Esophagus squamous epithelium (tissue), 5 donors: ENCODE data around the gene TANGO2. TPM values are rescaled to one million over a fixed set of nuclear protein-coding genes. Genes with fewer than 3 reads are reported as not detected.

Source experiments
- DNase-seq: peaks from one replicate; lab custom pipeline; 2025; lab: John Stamatoyannopoulos, UW
- H3K27ac ChIP-seq, 4 donors: fragments of 200-600 bp; sonication (generic); one replicate each; pipeline ENCODE4 v1.5.1; 2016 to 2019; ENCODE audit warnings: mild to moderate bottlenecking in 1 of 4
- H3K27me3 ChIP-seq, 4 donors: fragments of 200-600 bp; sonication (generic); 1 replicate in 3 of 4; 2 replicates in 1 of 4; pipeline versions ENCODE4 v1.5.1 to v1.6.0; 2017 to 2021; ENCODE audit warnings: antibody characterized with exemption in 1 of 4
- H3K36me3 ChIP-seq, 3 donors: fragments of 200-600 bp; sonication (generic); one replicate each; pipeline ENCODE4 v1.5.1; 2016 to 2019
- H3K4me1 ChIP-seq, 3 donors: fragments of 200-600 bp; sonication (generic); one replicate each; pipeline ENCODE4 v1.5.1; 2017 to 2019
- H3K4me3 ChIP-seq, 4 donors: fragments of 200-600 bp; sonication (generic); 1 replicate in 3 of 4; 2 replicates in 1 of 4; pipeline ENCODE4 v1.5.1; 2016 to 2019; ENCODE audit warnings: mild to moderate bottlenecking in 2 of 4, moderate library complexity in 1 of 4
- H3K9me3 ChIP-seq, 3 donors: fragments of 200-600 bp; sonication (generic); one replicate each; pipeline ENCODE4 v1.5.1; 2016 to 2019
- POLR2A ChIP-seq, 4 donors: fragments of 450-650 bp; IDR thresholded peaks; one replicate each; pipeline ENCODE4 v1.6.1; 2017; ENCODE audit warnings: antibody characterized with exemption in 4 of 4, mild to moderate bottlenecking in 4 of 4, moderate library complexity in 3 of 4
- WGBS, 2 donors: methylation state at CpG; one replicate each; pipeline ENCODE4 v1.1.5; 2018; 5-methylcytosine and 5-hydroxymethylcytosine counted together
- intact Hi-C: fragments of 100-400 bp; cut with DNase I; formaldehyde crosslinking; loops from one replicate; pipeline ENCODE4 v1.15.0; 2022
- total RNA-seq, 4 donors: library from RNA; depleted of rRNA; stranded (reverse); fragments of >200 nt; gene quantifications; one replicate each; pipeline ENCODE4 v1.1.0, GENCODE V29; 2016
- TF ChIP-seq, protein P1 (sequence below), 6 experiments: fragments of 450-650 bp in 4 of 6; fragments of 200-600 bp in 2 of 6; sonication (generic) in 2 of 6; IDR thresholded peaks; one replicate each; pipeline ENCODE4 v1.5.1; 2016 to 2019; ENCODE audit warnings: antibody characterized with exemption in 6 of 6, mild to moderate bottlenecking in 4 of 6, moderate library complexity in 4 of 6
- donor health status: DM: yes; HTN: yes; CAD: no.

TANGO2 gene
- total RNA-seq, 4 donors from 2014 or later: 14.0 to 28.2 (median 17.6) TPM

DNA sequence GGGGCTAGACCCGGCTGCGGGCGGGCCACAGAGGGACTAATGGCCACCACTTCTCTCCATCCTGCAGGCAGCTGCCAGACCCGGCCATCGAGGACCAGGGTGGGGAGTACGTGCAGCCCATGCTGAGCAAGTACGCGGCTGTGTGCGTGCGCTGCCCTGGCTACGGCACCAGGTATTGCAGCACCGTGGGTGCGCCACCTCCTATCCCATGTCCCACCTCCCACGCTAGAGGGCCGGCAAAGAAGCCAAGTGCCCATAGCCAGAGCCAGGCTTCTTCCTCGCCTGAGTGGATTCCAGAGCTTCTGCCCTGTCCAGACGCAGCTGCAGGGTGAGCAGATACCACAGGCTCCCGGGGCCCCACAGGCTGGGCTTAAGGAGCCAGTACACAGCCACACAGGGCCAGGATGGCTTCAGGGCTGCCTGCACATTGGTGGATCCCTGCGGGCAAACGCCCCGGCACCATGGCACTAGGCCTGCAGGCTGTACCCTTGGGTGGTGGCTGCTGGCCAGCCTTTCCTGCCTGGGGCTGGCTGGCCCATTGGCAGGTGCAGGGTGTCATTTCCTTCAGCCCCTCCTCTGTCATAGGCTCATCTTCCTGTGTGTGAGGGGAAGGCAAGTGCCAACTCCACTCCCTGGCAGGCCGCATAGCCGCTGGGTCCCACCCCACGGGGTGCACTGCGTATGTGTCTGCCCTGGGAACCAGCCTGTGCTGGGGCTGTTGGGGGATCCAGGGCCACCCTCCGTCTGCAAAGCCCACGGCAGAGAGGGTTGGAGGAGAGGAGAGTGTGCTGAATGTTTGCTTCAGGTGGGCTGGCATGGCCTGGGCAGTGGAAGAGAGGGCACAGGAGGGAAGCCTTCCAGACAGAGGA is 42.6 kb downstream of the TANGO2 start:
- WGBS, 2 donors: 45 to 73% methylated on average over 4 to 6 of the region's 27 CpGs

DNA sequence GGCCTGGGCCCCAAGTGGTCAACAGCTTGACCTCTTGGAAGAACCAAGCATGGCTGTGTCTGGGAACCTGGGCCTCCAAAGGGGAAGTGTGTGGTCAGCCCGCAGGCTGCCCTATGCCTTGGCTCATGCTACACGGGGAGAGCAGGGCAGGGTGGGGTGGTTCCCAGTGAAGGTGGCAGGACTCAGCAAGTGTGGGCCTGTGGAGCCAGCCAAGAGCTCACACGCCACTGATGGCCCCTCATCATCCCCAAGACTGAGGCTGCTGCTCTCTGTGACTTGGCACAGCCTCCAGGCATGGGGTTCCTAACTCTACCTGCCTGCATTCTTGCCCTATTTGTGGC is 43.2 kb downstream of the TANGO2 start:
- Histone ChIP-seq H3K36me3 (peaks cover 7 to 53% (median 18%) of the 10 kb centered on the region in 3 donors), H3K4me3 (no peak overlapping the region), H3K4me1 (peaks cover 17 to 38% (median 30%) of the 10 kb centered on the region in 3 donors), H3K27me3 (no peaks in the 10 kb centered on the region), H3K9me3 (no peaks in the 10 kb centered on the region), H3K27ac (peak overlapping the region in 2 of 4 donors; percentile 60 to 83)
- no peak for DNase-seq
- WGBS, 2 donors: 60% methylated on average over 1 of the region's 3 CpGs; no CpG with 5 or more reads in 1 of the 2 donors
- no peak for TF ChIP-seq POLR2A (IDR thresholded peaks at IDR 0.05)
- TF ChIP-seq, protein P1, sequence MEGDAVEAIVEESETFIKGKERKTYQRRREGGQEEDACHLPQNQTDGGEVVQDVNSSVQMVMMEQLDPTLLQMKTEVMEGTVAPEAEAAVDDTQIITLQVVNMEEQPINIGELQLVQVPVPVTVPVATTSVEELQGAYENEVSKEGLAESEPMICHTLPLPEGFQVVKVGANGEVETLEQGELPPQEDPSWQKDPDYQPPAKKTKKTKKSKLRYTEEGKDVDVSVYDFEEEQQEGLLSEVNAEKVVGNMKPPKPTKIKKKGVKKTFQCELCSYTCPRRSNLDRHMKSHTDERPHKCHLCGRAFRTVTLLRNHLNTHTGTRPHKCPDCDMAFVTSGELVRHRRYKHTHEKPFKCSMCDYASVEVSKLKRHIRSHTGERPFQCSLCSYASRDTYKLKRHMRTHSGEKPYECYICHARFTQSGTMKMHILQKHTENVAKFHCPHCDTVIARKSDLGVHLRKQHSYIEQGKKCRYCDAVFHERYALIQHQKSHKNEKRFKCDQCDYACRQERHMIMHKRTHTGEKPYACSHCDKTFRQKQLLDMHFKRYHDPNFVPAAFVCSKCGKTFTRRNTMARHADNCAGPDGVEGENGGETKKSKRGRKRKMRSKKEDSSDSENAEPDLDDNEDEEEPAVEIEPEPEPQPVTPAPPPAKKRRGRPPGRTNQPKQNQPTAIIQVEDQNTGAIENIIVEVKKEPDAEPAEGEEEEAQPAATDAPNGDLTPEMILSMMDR (IDR thresholded peaks at IDR 0.05): no peak
- intact Hi-C loops: no loop called here

More for the DNA sequence above, 42.6 kb downstream of the TANGO2 start:
- no peak for TF ChIP-seq POLR2A (IDR thresholded peaks at IDR 0.05)
- TF ChIP-seq, protein P1 (IDR thresholded peaks at IDR 0.05): peak in 5 of 6 experiments; percentile 26 to 72 (median 48)
- intact Hi-C loops: no loop called here
- Histone ChIP-seq H3K27me3 (no peaks in the 10 kb centered on the region), H3K9me3 (no peaks in the 10 kb centered on the region), H3K27ac (peak overlapping the region; percentile 26 to 83 (median 70)), H3K4me1 (peaks cover 17 to 38% (median 30%) of the 10 kb centered on the region in 3 donors), H3K4me3 (no peak overlapping the region), H3K36me3 (peaks cover 7 to 53% (median 18%) of the 10 kb centered on the region in 3 donors)
- DNase-seq: no peak

DNA sequence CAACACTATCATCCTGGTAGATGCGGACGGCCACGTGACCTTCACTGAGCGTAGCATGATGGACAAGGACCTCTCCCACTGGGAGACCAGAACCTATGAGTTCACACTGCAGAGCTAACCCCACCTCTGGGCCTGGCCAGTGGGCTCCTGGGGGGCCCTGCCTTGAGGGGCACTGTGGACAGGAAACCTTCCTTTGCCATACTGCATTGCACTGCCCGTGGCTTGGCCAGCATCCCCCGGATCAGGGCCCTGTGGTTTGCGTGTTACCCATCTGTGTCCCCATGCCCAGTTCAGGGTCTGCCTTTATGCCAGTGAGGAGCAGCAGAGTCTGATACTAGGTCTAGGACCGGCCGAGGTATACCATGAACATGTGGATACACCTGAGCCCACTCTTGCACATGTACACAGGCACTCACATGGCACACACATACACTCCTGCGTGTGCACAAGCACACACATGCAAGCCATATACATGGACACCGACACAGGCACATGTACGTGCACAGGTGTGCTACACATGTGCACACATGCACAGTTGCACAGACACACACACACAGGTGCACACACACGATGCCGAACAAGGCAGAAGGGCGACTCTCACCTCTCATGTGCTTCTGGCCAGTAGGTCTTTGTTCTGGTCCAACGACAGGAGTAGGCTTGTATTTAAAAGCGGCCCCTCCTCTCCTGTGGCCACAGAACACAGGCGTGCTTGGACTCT is 43.8 kb downstream of the TANGO2 start:
- Histone ChIP-seq H3K27me3 (no peaks in the 10 kb centered on the region), H3K36me3 (peaks cover 7 to 53% (median 18%) of the 10 kb centered on the region in 3 donors), H3K4me1 (peaks cover 17 to 38% (median 30%) of the 10 kb centered on the region in 3 donors), H3K27ac (no peak overlapping the region), H3K4me3 (no peak overlapping the region), H3K9me3 (no peaks in the 10 kb centered on the region)
- no peak for DNase-seq
- 83 to 89% methylated on average over 8 to 10 of the region's 18 CpGs for WGBS, 2 donors
- intact Hi-C loops: no loop called here
- no peak for TF ChIP-seq POLR2A (IDR thresholded peaks at IDR 0.05)
- TF ChIP-seq, protein P1 (IDR thresholded peaks at IDR 0.05): no peak

DNA sequence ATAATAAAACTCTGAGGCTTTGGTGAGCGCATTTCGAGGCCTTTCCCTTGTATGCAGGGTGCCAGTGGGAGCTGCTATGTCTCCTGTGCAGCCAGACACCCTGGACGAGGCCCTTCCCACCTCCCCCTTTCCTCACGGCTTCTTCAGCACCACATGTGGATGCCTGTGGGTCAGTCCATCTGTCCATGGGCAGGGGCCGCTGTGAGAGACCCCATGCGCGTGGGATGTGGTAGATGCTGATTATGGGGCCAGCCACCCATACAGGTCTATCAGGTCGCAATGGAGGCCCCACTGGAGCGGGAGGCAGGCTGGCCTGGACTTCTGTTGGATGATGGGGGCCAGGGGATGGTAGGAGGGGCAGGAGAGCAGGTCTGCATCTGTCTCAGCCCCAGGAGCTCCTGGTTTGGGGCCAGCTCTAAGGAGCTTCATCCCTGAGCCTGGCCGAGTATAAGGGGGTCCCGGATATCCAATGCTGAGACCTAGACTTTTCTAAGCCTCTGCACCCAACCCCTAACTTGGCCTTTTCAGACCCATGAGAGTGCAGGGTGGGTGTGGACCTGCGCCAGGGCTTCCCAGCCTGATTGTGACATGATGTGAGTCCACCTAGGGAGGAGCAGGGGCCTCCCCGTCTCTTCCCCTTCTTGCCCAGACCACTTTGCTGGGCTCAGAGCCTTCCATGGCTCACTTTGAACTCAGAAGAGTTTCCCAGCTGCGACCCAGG is 45.1 kb downstream of the TANGO2 start:
- Histone ChIP-seq H3K27me3 (no peaks in the 10 kb centered on the region), H3K36me3 (peaks cover 7 to 46% (median 18%) of the 10 kb centered on the region in 3 donors), H3K9me3 (no peaks in the 10 kb centered on the region), H3K4me3 (no peak overlapping the region), H3K4me1 (peaks cover 17 to 37% (median 30%) of the 10 kb centered on the region in 3 donors), H3K27ac (no peak overlapping the region)
- TF ChIP-seq, protein P1 (IDR thresholded peaks at IDR 0.05): no peak
- TF ChIP-seq POLR2A (IDR thresholded peaks at IDR 0.05): no peak
- 73 to 90% methylated on average over 4 to 5 of the region's 14 CpGs for WGBS, 2 donors
- intact Hi-C loops: no loop called here
- no peak for DNase-seq
